IMR-90 (cell line): ENCODE measurements around the gene UNC5B. TPM values are rescaled to one million over a fixed set of nuclear protein-coding genes. Genes with fewer than 3 reads are reported as not detected.

ENCODE experiments used
- ATAC-seq: fragments of 200-7000 bp; cut with Tn5 transposase; 2 replicates; pipeline ENCODE4 v1.9.1; 2020; ENCODE audit warnings: low read depth, mild to moderate bottlenecking, moderate library complexity
- BruUV-seq: library from RNA; stranded (reverse); fragments of 400-500 nt; replicated peaks from 2 replicates; lab custom pipeline; 2021; lab: Mats Ljungman, UMichigan
- CTCF ChIA-PET: fragments of 300-600 bp; formaldehyde crosslinking; extraction: SDS; loops from one replicate; lab custom pipeline; 2021; ENCODE audit warnings: antibody characterized with exemption; lab: Yijun Ruan, JAX
- POLR2A ChIA-PET: fragments of 300-600 bp; sonication (Branson Sonifier 250); formaldehyde crosslinking; loops from one replicate; lab custom pipeline; 2022; ENCODE audit warnings: antibody characterized with exemption; ENCODE audit not compliant: unreplicated experiment; lab: Charles Lee
- DNase-seq: peaks from one replicate; pipeline ENCODE4 v3.0.0; 2013
- H2AFZ ChIP-seq: replicated peaks from 2 replicates; pipeline ENCODE3; 2013; ENCODE audit warnings: low read length, mild to moderate bottlenecking; ENCODE audit not compliant: poor library complexity
- H2AK5ac ChIP-seq: 2 replicates; pipeline ENCODE4 v1.6.1; 2013; ENCODE audit warnings: low read depth, low read length, inconsistent platforms
- H2AK9ac ChIP-seq: replicated peaks from 2 replicates; pipeline ENCODE3; 2013; ENCODE audit warnings: mild to moderate bottlenecking, low read depth, low read length, moderate library complexity; ENCODE audit not compliant: poor library complexity
- H2BK120ac ChIP-seq: 2 replicates; pipeline ENCODE4 v1.6.1; 2013; ENCODE audit warnings: low read depth, low read length, inconsistent platforms
- H2BK15ac ChIP-seq: 3 replicates; pipeline ENCODE4 v1.6.1; 2013; ENCODE audit warnings: low read depth, low read length, inconsistent platforms
- H2BK20ac ChIP-seq: 2 replicates; pipeline ENCODE4 v1.6.1; 2013; ENCODE audit warnings: low read depth, mild to moderate bottlenecking, inconsistent platforms, low read length, moderate library complexity
- H2BK5ac ChIP-seq: 2 replicates; pipeline ENCODE4 v1.6.1; 2013; ENCODE audit warnings: mild to moderate bottlenecking, low read depth, low read length, inconsistent platforms; ENCODE audit not compliant: poor library complexity, severe bottlenecking
- H3K14ac ChIP-seq: replicated peaks from 2 replicates; pipeline ENCODE4 v1.6.1; 2013; ENCODE audit warnings: low read depth, low read length, inconsistent platforms
- H3K18ac ChIP-seq: 2 replicates; pipeline ENCODE4 v1.6.1; 2013; ENCODE audit warnings: low read depth, low read length, control low read depth
- H3K23ac ChIP-seq: 2 replicates; pipeline ENCODE4 v1.6.1; 2013; ENCODE audit warnings: low read depth, low read length, inconsistent platforms
- H3K27ac ChIP-seq: 2 replicates; pipeline ENCODE4 v1.5.1; 2013; ENCODE audit warnings: mild to moderate bottlenecking, control low read depth, low read length; ENCODE audit not compliant: insufficient read depth
- H3K27me3 ChIP-seq: 2 replicates; pipeline ENCODE4 v1.6.1; 2013; ENCODE audit warnings: low read length; ENCODE audit not compliant: control insufficient read depth, insufficient read depth
- H3K36me3 ChIP-seq: 2 replicates; pipeline ENCODE4 v1.6.1; 2013; ENCODE audit warnings: low read length, mixed read lengths; ENCODE audit not compliant: control insufficient read depth, insufficient read depth
- H3K4ac ChIP-seq: 2 replicates; pipeline ENCODE4 v1.6.1; 2013; ENCODE audit warnings: low read depth, low read length, inconsistent platforms
- H3K4me1 ChIP-seq: 2 replicates; pipeline ENCODE4 v1.6.1; 2013; ENCODE audit warnings: low read length, mixed read lengths; ENCODE audit not compliant: control insufficient read depth, insufficient read depth
- H3K4me2 ChIP-seq: 2 replicates; pipeline ENCODE4 v1.6.1; 2013; ENCODE audit warnings: low read depth, mild to moderate bottlenecking, control low read depth, low read length, moderate library complexity
- H3K4me3 ChIP-seq: 2 replicates; pipeline ENCODE4 v1.5.1; 2013; ENCODE audit warnings: low read depth, mild to moderate bottlenecking, control low read depth, low read length, moderate library complexity; ENCODE audit not compliant: insufficient read depth
- H3K56ac ChIP-seq: 2 replicates; pipeline ENCODE4 v1.6.1; 2013; ENCODE audit warnings: low read length, inconsistent platforms; ENCODE audit not compliant: insufficient read depth; ENCODE audit errors: extremely low read depth
- H3K79me1 ChIP-seq, 2 experiments: 2 replicates each; pipeline ENCODE4 v1.6.1; 2013; ENCODE audit warnings: low read length in 2 of 2, inconsistent platforms in 1 of 2, low read depth in 1 of 2
- H3K9ac ChIP-seq: 2 replicates; pipeline ENCODE4 v1.6.1; 2013; ENCODE audit warnings: low read depth, low read length, control low read depth
- H3K9me1 ChIP-seq: 2 replicates; pipeline ENCODE4 v1.6.1; 2013; ENCODE audit warnings: low read length, inconsistent platforms; ENCODE audit not compliant: insufficient read depth
- H3K9me3 ChIP-seq: 2 replicates; pipeline ENCODE4 v1.6.1; 2013; ENCODE audit warnings: low read length; ENCODE audit not compliant: control insufficient read depth, insufficient read depth
- H4K20me1 ChIP-seq: 2 replicates; pipeline ENCODE4 v1.6.1; 2013; ENCODE audit warnings: low read length, inconsistent platforms; ENCODE audit not compliant: insufficient read depth
- H4K5ac ChIP-seq: 2 replicates; pipeline ENCODE4 v1.6.1; 2013; ENCODE audit warnings: mild to moderate bottlenecking, low read depth, low read length, control low read depth
- H4K8ac ChIP-seq, 2 experiments: 2 replicates each; pipeline ENCODE4 v1.6.1; 2013; ENCODE audit warnings: low read depth in 2 of 2, low read length in 2 of 2, control low read depth in 1 of 2, inconsistent platforms in 1 of 2
- H4K91ac ChIP-seq: 2 replicates; pipeline ENCODE4 v1.6.1; 2013; ENCODE audit warnings: low read depth, low read length, inconsistent platforms; ENCODE audit not compliant: insufficient read depth
- BHLHE40 ChIP-seq: fragments of 150-350 bp; IDR thresholded peaks from 2 replicates; pipeline ENCODE4 v1.6.1; 2016; ENCODE audit warnings: mild to moderate bottlenecking, low read depth, low read length
- CEBPB ChIP-seq: IDR thresholded peaks from 2 replicates; pipeline ENCODE4 v1.6.1; 2012; ENCODE audit warnings: low read depth, low read length, improper control_type of control experiment
- CHD1 ChIP-seq: IDR thresholded peaks from 2 replicates; pipeline ENCODE4 v1.6.1; 2012; ENCODE audit warnings: low read depth, low read length, improper control_type of control experiment
- MAFK ChIP-seq: IDR thresholded peaks from 2 replicates; pipeline ENCODE4 v1.6.1; 2012; ENCODE audit warnings: low read depth, low read length, improper control_type of control experiment
- MAZ ChIP-seq: IDR thresholded peaks from 2 replicates; pipeline ENCODE4 v1.6.1; 2012; ENCODE audit warnings: low read depth, mild to moderate bottlenecking, low read length, improper control_type of control experiment, moderate library complexity, borderline replicate concordance
- NFE2L2 ChIP-seq: fragments of 150-350 bp; IDR thresholded peaks from 2 replicates; pipeline ENCODE4 v1.6.1; 2016; ENCODE audit warnings: low read depth, mild to moderate bottlenecking, low read length
- POLR2A ChIP-seq: IDR thresholded peaks from 2 replicates; pipeline ENCODE4 v1.6.1; 2012; ENCODE audit warnings: mild to moderate bottlenecking, low read depth, low read length
- SMC3 ChIP-seq: fragments of 150-350 bp; IDR thresholded peaks from 2 replicates; pipeline ENCODE4 v1.6.1; 2016; ENCODE audit warnings: low read depth, mild to moderate bottlenecking, antibody characterized with exemption, low read length, moderate library complexity
- WGBS, 2 experiments: methylation state at CpG; one replicate each; pipeline versions ENCODE4 v1.1.5 to v1.1.7; 2013; ENCODE audit warnings: missing lambda C conversion rate in 2 of 2; ENCODE audit not compliant: insufficient read length in 1 of 2; ENCODE audit errors: extremely low coverage in 2 of 2; 5-methylcytosine and 5-hydroxymethylcytosine counted together
- dilution Hi-C: fragments of 300-500 bp; cut with HindIII; formaldehyde crosslinking; loops from one replicate; pipeline ENCODE4 v1.14.3; 2018; ENCODE audit warnings: low sequenced_read_pairs; ENCODE audit not compliant: unreplicated experiment
- in situ Hi-C: fragments of 300-500 bp; cut with MboI; formaldehyde crosslinking; loops from 3 replicates; pipeline ENCODE4 v1.14.3; 2019; ENCODE audit warnings: low sequenced_read_pairs, inconsistent platforms, mixed read lengths
- intact Hi-C: fragments of 100-400 bp; cut with micrococcal nuclease; formaldehyde crosslinking; loops from 2 replicates; pipeline ENCODE4 v1.10.0; 2022
- polyA plus RNA-seq, 3 experiments: library from polyadenylated mRNA; depleted of rRNA; stranded (reverse); fragments of >200 nt; gene quantifications; 2 replicates each; pipeline ENCODE4 v1.2.3, GENCODE V29; 2012; ENCODE audit warnings: low replicate concordance in 1 of 3
- total RNA-seq: library from RNA; depleted of rRNA; stranded (reverse); fragments of >200 nt; gene quantifications from 2 replicates; pipeline ENCODE4 v1.2.3, GENCODE V29; 2012
- TF ChIP-seq, protein P1 (sequence below): fragments of 150-350 bp; IDR thresholded peaks from 2 replicates; pipeline ENCODE4 v1.6.1; 2017; ENCODE audit warnings: mild to moderate bottlenecking, antibody characterized with exemption, low read length, low read depth
- TF ChIP-seq, protein P2 (sequence below): fragments of 150-350 bp; IDR thresholded peaks from 2 replicates; pipeline ENCODE4 v1.6.1; 2016; ENCODE audit warnings: low read depth, mild to moderate bottlenecking, low read length, moderate library complexity, borderline replicate concordance

UNC5B gene
- total and polyA plus RNA-seq, 2 of the 4 experiments (the other 2 are of a cell fraction): 1.6 to 4.2 TPM

DNA sequence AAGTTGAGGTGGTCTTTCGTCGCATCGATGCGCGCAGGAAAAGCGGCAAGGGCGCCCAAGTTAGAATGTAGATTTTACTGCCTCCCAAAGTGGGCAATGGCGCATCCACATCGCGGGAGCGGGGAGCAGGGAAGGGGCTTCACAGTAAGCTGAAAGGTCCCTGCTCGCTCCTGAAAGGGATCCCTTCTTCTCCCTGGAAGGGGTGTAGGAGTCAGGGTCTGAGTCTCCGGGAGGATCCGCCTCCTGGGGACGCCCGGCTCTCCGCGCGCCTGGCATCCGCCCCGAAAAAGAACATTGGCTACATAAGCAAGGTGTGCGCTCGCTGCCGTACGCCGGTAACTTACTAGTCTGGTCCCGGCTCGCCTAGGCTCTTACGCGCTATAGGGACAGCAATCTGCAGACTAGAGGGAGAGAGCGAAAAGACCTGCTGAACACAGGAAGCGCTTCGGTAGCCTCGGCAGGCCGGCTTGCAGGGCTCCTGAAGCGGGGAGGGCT is 804 bp downstream of the UNC5B start:
- Histone ChIP-seq H3K4me1 (peaks cover 16% of the 10 kb centered on the region), H2BK5ac (no peak overlapping the region), H3K79me1 (peaks cover 18 to 32% of the 10 kb centered on the region in 2 experiments; a peak in 3 of 4 replicates), H2BK15ac (no peak overlapping the region), H3K4me2 (peak overlapping the region; percentile 95), H3K27ac (peak overlapping the region; percentile 11; the same call in 1 of the 2 replicates), H3K36me3 (no peaks in the 10 kb centered on the region), H3K27me3 (peaks cover 26% of the 10 kb centered on the region), H3K4ac (peak overlapping the region; percentile 52; the same call in 1 of the 2 replicates), H3K9ac (peak overlapping the region; percentile 41), H3K9me1 (0 out of 2 replicates have a peak, but pooled peaks cover 6% of the 10 kb centered on the region), H4K20me1 (peaks cover 17% of the 10 kb centered on the region; the same call in 1 of the 2 replicates), H2AK9ac (peak overlapping the region; percentile 63), H3K18ac (no peak overlapping the region), H4K8ac (no peak overlapping the region), H2BK20ac (no peak overlapping the region), H2AK5ac (no peak overlapping the region), H2AFZ (peak overlapping the region; percentile 80), H2BK120ac (no peak overlapping the region), H3K9me3 (no peaks in the 10 kb centered on the region), H3K23ac (peak overlapping the region; percentile 82), H3K4me3 (peak overlapping the region; percentile 63), H3K56ac (no peak overlapping the region), H4K91ac (no peak overlapping the region), H4K5ac (no peak overlapping the region), H3K14ac (peak overlapping the region; percentile 54)
- DNase-seq (peak; percentile 84), ATAC-seq (no peak)
- dilution Hi-C loops: no loop called here
- 2% methylated on average over 7 of the region's 36 CpGs; no CpG with 5 or more reads in 1 of the 2 experiments for WGBS, 2 experiments
- ChIA-PET CTCF (interaction anchor here (1.0 kb wide), 1 partner anchor 10 kb away, joined by 3 read pairs; no protein-coding TSS in a partner anchor), POLR2A (interaction anchor here (0.6 kb wide), 1 partner anchor 54 kb away, joined by 10 read pairs; no protein-coding TSS in a partner anchor)
- TF ChIP-seq CEBPB: no peak
- TF ChIP-seq NFE2L2: no peak
- TF ChIP-seq, protein P1, sequence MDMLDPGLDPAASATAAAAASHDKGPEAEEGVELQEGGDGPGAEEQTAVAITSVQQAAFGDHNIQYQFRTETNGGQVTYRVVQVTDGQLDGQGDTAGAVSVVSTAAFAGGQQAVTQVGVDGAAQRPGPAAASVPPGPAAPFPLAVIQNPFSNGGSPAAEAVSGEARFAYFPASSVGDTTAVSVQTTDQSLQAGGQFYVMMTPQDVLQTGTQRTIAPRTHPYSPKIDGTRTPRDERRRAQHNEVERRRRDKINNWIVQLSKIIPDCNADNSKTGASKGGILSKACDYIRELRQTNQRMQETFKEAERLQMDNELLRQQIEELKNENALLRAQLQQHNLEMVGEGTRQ: no peak
- TF ChIP-seq, protein P2, sequence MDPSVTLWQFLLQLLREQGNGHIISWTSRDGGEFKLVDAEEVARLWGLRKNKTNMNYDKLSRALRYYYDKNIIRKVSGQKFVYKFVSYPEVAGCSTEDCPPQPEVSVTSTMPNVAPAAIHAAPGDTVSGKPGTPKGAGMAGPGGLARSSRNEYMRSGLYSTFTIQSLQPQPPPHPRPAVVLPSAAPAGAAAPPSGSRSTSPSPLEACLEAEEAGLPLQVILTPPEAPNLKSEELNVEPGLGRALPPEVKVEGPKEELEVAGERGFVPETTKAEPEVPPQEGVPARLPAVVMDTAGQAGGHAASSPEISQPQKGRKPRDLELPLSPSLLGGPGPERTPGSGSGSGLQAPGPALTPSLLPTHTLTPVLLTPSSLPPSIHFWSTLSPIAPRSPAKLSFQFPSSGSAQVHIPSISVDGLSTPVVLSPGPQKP: no peak
- no peak for TF ChIP-seq MAFK
- TF ChIP-seq CHD1: no peak
- no peak for TF ChIP-seq POLR2A
- no peak for TF ChIP-seq BHLHE40
- TF ChIP-seq MAZ: no peak
- no peak for TF ChIP-seq SMC3
- intact Hi-C loops: loop anchor here (2.0 to 10.0 kb wide), 2 partner anchors 48 to 398 kb away; partner anchors contain the start of gene SGPL1
- BruUV-seq: no TSS peak
- in situ Hi-C loops: loop anchor here (5.0 kb wide), 1 partner anchor 54 kb away; no protein-coding TSS in a partner anchor
